Hepatocyte (in vitro differentiated cells): ENCODE data around the gene ATP7B. TPM values are rescaled to one million over a fixed set of nuclear protein-coding genes. Genes with fewer than 3 reads are reported as not detected.

Experiments used
- DNase-seq: peaks from one replicate; pipeline ENCODE4 v3.0.0-alpha.2; 2016; ENCODE audit warnings: low spot score
- H2AFZ ChIP-seq: fragments of 200-600 bp; sonication (generic); 2 replicates; pipeline ENCODE4 v1.6.0; 2016; ENCODE audit warnings: antibody characterized with exemption, mild to moderate bottlenecking
- H3K27ac ChIP-seq: fragments of 200-600 bp; sonication (generic); 2 replicates; pipeline ENCODE4 v1.5.1; 2016; ENCODE audit warnings: mild to moderate bottlenecking
- H3K27me3 ChIP-seq: fragments of 200-600 bp; sonication (generic); 2 replicates; pipeline ENCODE4 v1.6.1; 2016
- H3K36me3 ChIP-seq: fragments of 200-600 bp; sonication (generic); replicated peaks from 2 replicates; pipeline ENCODE4 v1.5.1; 2016; ENCODE audit warnings: low read depth; ENCODE audit not compliant: insufficient read depth
- H3K4me1 ChIP-seq: fragments of 200-600 bp; sonication (generic); 2 replicates; pipeline ENCODE4 v1.5.1; 2016; ENCODE audit warnings: mild to moderate bottlenecking, moderate library complexity; ENCODE audit not compliant: insufficient read depth
- H3K4me2 ChIP-seq: fragments of 200-600 bp; sonication (generic); 2 replicates; pipeline ENCODE4 v1.6.0; 2016
- H3K4me3 ChIP-seq: fragments of 200-600 bp; sonication (generic); 2 replicates; pipeline ENCODE4 v1.5.1; 2016; ENCODE audit warnings: mild to moderate bottlenecking
- H3K79me2 ChIP-seq: fragments of 200-600 bp; sonication (generic); 2 replicates; pipeline ENCODE4 v1.6.0; 2017; ENCODE audit warnings: mild to moderate bottlenecking
- H3K9me2 ChIP-seq: fragments of 200-600 bp; sonication (generic); replicated peaks from 2 replicates; pipeline ENCODE4 v1.6.0; 2017; ENCODE audit warnings: mild to moderate bottlenecking; ENCODE audit not compliant: insufficient read depth
- H3K9me3 ChIP-seq: fragments of 200-600 bp; sonication (generic); 2 replicates; pipeline ENCODE4 v1.5.1; 2016; ENCODE audit warnings: low read depth, mild to moderate bottlenecking
- H4K20me1 ChIP-seq: fragments of 200-600 bp; sonication (generic); 2 replicates; pipeline ENCODE4 v1.6.0; 2016; ENCODE audit warnings: mild to moderate bottlenecking; ENCODE audit not compliant: insufficient read depth, poor library complexity, severe bottlenecking
- CTCF ChIP-seq: fragments of 200-600 bp; sonication (generic); IDR thresholded peaks from 2 replicates; pipeline ENCODE4 v1.5.1; 2016; ENCODE audit warnings: antibody characterized with exemption, mild to moderate bottlenecking; ENCODE audit not compliant: poor library complexity
- EZH2 ChIP-seq: fragments of 200-600 bp; sonication (generic); IDR thresholded peaks from 2 replicates; pipeline ENCODE4 v1.6.1; 2016; ENCODE audit warnings: antibody characterized with exemption, mild to moderate bottlenecking, borderline replicate concordance
- EZH2phosphoT487 ChIP-seq: fragments of 200-600 bp; sonication (generic); IDR thresholded peaks from one replicate; pipeline ENCODE4 v1.6.1; 2018; ENCODE audit warnings: antibody characterized with exemption, mild to moderate bottlenecking, low read depth, moderate library complexity; ENCODE audit not compliant: unreplicated experiment, severe bottlenecking
- WGBS: methylation state at CpG from one replicate; pipeline ENCODE4 v1.1.6; 2016; ENCODE audit warnings: low lambda C conversion rate; ENCODE audit errors: missing lambda C conversion rate; 5-methylcytosine and 5-hydroxymethylcytosine counted together
- polyA plus RNA-seq: library from polyadenylated mRNA; unstranded; fragments of >200 nt; fragmentation: Nextera tagmentation; extraction: Ambion mirVana; gene quantifications from 2 replicates; pipeline ENCODE4 v1.2.1, GENCODE V29; 2016
- total RNA-seq: library from RNA; depleted of rRNA; stranded (reverse); fragments of >200 nt; gene quantifications from 2 replicates; pipeline ENCODE4 v1.2.3, GENCODE V29; 2014

Gene ATP7B
- total and polyA plus RNA-seq, 2 experiments from 2014 or later: 47.3 to 70.0 TPM

GRCh38 chr13:51966186-51966585, 45.1 kb downstream of the ATP7B start:
- 92% methylated on average over 10 of the region's 10 CpGs for WGBS
- H3K4me3 ChIP-seq: no peak overlapping the region
- H3K27me3 ChIP-seq: no peaks in the 10 kb centered on the region
- peaks cover 3% of the 10 kb centered on the region for H3K79me2 ChIP-seq
- no peak for DNase-seq
- TF ChIP-seq EZH2phosphoT487: no peak
- no peak for TF ChIP-seq EZH2
- no peak for TF ChIP-seq CTCF
- H3K36me3 ChIP-seq: no peaks in the 10 kb centered on the region
- H3K27ac ChIP-seq: no peak overlapping the region
- H4K20me1 ChIP-seq: no peaks in the 10 kb centered on the region
- H3K4me2 ChIP-seq: no peak overlapping the region
- H3K9me3 ChIP-seq: no peaks in the 10 kb centered on the region
- H3K4me1 ChIP-seq: peaks cover 3% of the 10 kb centered on the region
- no peak overlapping the region for H2AFZ ChIP-seq
- no peaks in the 10 kb centered on the region for H3K9me2 ChIP-seq

DNA sequence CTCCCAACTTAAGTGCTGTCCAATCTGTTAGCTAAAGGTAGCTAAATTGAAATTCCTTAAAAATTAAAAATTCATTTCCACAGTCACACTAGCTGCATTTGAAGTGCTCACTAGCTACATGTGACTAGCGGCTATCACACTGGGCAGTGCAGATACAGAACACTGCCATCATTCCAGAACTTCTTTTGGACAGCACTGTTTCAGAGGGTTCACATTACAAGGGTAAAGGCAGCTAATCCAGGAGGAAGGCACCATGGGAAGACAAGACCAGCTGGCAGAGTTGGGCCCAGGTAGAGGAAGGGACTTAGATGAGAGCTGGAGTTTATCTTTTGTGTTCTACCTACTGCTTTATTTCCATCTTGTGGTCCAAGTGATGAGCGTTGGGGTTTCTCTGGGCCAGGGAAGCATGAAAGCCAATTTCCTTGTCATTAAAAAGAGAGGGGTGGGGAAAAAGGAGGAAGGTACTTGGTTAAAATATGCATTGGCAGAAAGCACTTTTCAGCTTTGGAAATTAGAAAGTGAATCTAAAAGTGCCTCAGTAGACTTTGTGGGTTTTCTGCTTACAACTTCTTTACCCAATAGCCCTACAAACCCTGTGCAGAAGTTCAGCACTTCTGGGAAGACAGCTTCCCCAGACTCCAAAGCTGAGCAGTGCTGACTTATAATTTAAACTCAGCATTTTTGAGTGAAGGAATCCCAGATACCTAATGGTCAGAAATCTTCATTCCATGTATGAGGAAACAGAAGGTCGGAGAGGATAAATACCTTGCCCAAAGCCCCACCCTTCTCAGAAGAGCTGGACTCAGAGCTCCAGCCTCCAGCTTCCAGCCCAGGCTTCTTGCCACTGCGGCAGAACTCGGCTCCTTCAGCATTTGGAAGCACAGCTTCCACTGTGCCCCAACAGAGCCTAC, 49.5 kb downstream of the ATP7B start:
- Histone ChIP-seq H3K27me3 (no peaks in the 10 kb centered on the region), H3K79me2 (no peaks in the 10 kb centered on the region), H3K9me2 (no peaks in the 10 kb centered on the region), H3K4me2 (no peak overlapping the region), H3K36me3 (no peaks in the 10 kb centered on the region), H3K4me3 (no peak overlapping the region), H3K4me1 (peaks cover 13% of the 10 kb centered on the region), H3K9me3 (no peaks in the 10 kb centered on the region), H2AFZ (no peak overlapping the region), H4K20me1 (no peaks in the 10 kb centered on the region), H3K27ac (no peak overlapping the region)
- no peak for DNase-seq
- TF ChIP-seq EZH2phosphoT487 (no peak), EZH2 (no peak), CTCF (no peak)
- WGBS: 82% methylated on average over 5 of the region's 5 CpGs

DNA sequence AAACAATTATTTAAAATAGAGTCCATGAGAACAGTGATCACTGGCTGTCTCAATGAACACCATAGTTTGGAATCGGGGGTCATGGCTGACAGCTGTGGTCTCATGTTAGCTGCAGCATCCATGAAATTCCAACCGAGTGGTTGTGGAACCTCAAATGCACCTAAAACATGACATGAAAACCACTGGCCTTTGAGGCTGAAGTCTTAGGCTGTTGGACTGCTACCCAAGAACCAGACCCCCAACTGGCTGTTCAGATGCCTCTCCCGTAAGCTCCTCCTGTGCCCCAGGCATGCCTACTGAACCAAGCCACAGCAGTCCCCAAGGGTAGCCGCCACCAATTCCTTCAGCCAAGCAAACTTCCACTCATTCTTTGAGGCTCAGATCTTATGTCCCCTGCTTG, 50.5 kb downstream of the ATP7B start:
- WGBS: 98% methylated on average over 4 of the region's 4 CpGs
- Histone ChIP-seq H3K36me3 (no peaks in the 10 kb centered on the region), H3K27me3 (no peaks in the 10 kb centered on the region), H3K79me2 (no peaks in the 10 kb centered on the region), H3K9me3 (no peaks in the 10 kb centered on the region), H3K4me2 (no peak overlapping the region), H2AFZ (no peak overlapping the region), H3K9me2 (no peaks in the 10 kb centered on the region), H3K4me1 (peaks cover 13% of the 10 kb centered on the region), H4K20me1 (no peaks in the 10 kb centered on the region), H3K4me3 (no peak overlapping the region), H3K27ac (no peak overlapping the region)
- DNase-seq: no peak
- no peak for TF ChIP-seq EZH2
- no peak for TF ChIP-seq EZH2phosphoT487

DNA sequence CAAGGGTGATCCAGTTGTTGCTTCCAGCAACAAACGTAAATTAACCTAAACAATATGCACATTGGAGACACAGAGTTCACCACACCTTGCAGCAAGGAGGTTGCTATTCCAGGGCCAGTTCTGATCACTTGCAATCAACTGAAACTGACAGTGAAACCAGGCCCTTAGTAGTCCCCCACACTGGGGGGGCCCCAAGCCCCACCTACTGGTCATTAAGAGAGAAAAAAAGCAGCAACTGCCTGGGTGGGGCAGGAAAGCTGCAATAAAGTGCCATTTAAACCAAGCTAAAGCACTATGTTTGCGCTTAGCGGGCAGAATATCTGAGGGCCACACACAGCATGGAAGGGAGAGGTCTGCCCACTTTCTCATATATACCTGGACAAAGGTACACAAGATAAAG, 51.5 kb downstream of the ATP7B start:
- TF ChIP-seq CTCF (no peak), EZH2phosphoT487 (no peak), EZH2 (no peak)
- peak overlapping the region; percentile 74 for H3K27ac ChIP-seq
- no peak overlapping the region for H3K4me3 ChIP-seq
- no peaks in the 10 kb centered on the region for H4K20me1 ChIP-seq
- DNase-seq: peak; percentile 30
- WGBS: 88% methylated on average over 3 of the region's 3 CpGs
- no peaks in the 10 kb centered on the region for H3K36me3 ChIP-seq
- peak overlapping the region; percentile 5 for H3K4me2 ChIP-seq
- peaks cover 13% of the 10 kb centered on the region for H3K4me1 ChIP-seq
- no peaks in the 10 kb centered on the region for H3K79me2 ChIP-seq
- H3K9me3 ChIP-seq: no peaks in the 10 kb centered on the region
- no peaks in the 10 kb centered on the region for H3K27me3 ChIP-seq
- no peak overlapping the region for H2AFZ ChIP-seq
- H3K9me2 ChIP-seq: no peaks in the 10 kb centered on the region
